ENCODE measurements around the gene KIAA1217. TPM values are rescaled to one million over a fixed set of nuclear protein-coding genes. Genes with fewer than 3 reads are reported as not detected.

KIAA1217 gene
- total RNA-seq, 4 donors from 2014 or later: 12.7 to 156 (median 34.8) TPM

GRCh38 chr10:24456322-24456721, 247.4 kb downstream of the KIAA1217 start:
- ATAC-seq (ENCODE audit: low FRiP score): peak; percentile 87
- DNase-seq (ENCODE audit: low spot score): no peak
- no peak for TF ChIP-seq CTCF (IDR thresholded peaks at IDR 0.05)

- DNase-seq (ENCODE audit: low spot score): no peak
- ATAC-seq (ENCODE audit: low FRiP score): peak; percentile 56
Measured at GRCh38 chr10:24457661-24458318, 248.9 kb downstream of the KIAA1217 start.

GRCh38 chr10:24459836-24460235, 250.9 kb downstream of the KIAA1217 start:
- TF ChIP-seq CTCF (IDR thresholded peaks at IDR 0.05): no peak
- no peak for ATAC-seq (ENCODE audit: low FRiP score)
- DNase-seq (ENCODE audit: low spot score): no peak

More at GRCh38 chr10:24457661-24458318, 248.9 kb downstream of the KIAA1217 start:
- no peak for TF ChIP-seq CTCF (IDR thresholded peaks at IDR 0.05)

GRCh38 chr10:24462291-24462813, 253.4 kb downstream of the KIAA1217 start:
- ATAC-seq (ENCODE audit: low FRiP score): no peak
- TF ChIP-seq CTCF (IDR thresholded peaks at IDR 0.05): no peak
- DNase-seq (ENCODE audit: low spot score): no peak

GRCh38 chr10:24462889-24463552, 254.1 kb downstream of the KIAA1217 start:
- no peak for ATAC-seq (ENCODE audit: low FRiP score)
- DNase-seq (ENCODE audit: low spot score): no peak
- no peak for TF ChIP-seq CTCF (IDR thresholded peaks at IDR 0.05)

- TF ChIP-seq CTCF (IDR thresholded peaks at IDR 0.05): no peak
- ATAC-seq (ENCODE audit: low FRiP score) (peak; percentile 84), DNase-seq (ENCODE audit: low spot score) (no peak)
Measured at GRCh38 chr10:24463611-24464426, 254.9 kb downstream of the KIAA1217 start.
